Measurements from ENCODE around the gene RNASEL. TPM values are rescaled to one million over a fixed set of nuclear protein-coding genes. Genes with fewer than 3 reads are reported as not detected.

RNASEL gene
- total and polyA plus RNA-seq, 9 of the 15 experiments (the other 6 are each of a cell fraction or from before 2014, with no cell fraction given) = 4.3 to 11.1 (median 7.2) TPM

GRCh38 chr1:182635871-182636270, 46.8 kb upstream of the RNASEL start:
- ATAC-seq (no peak), DNase-seq (ENCODE audit: extremely low read depth in 1 of 4, low spot score in 3 of 4) (no peak), FAIRE-seq (no peak)
- Histone ChIP-seq H3K9ac (ENCODE audit: insufficient read depth in 1 of 2, low read depth in 2 of 2, low read length in 2 of 2) (no peak overlapping the region), H2AFZ (ENCODE audit: low read depth, low read length) (no peak overlapping the region), H3K27me3 (ENCODE audit: control insufficient read depth in 2 of 2, insufficient read depth in 2 of 2, low read length in 2 of 2) (peaks cover 38 to 53% of the 10 kb centered on the region in 2 experiments; a peak in 4 of 5 replicates), H3K4me1 (replicated peaks in 1 of 2; ENCODE audit: control insufficient read depth in 2 of 2, insufficient read depth in 2 of 2, low read length in 2 of 2) (no peaks in the 10 kb centered on the region; a peak in 1 of 5 replicates), H3K9me1 (ENCODE audit: control insufficient read depth, insufficient read depth, low read length) (no peaks in the 10 kb centered on the region), H3K4me2 (ENCODE audit: insufficient read depth, low read length) (no peak overlapping the region), H3K9me3 (replicated peaks; ENCODE audit: control insufficient read depth, insufficient read depth, low read depth, low read length) (no peaks in the 10 kb centered on the region), H3K36me3 (ENCODE audit: control insufficient read depth, insufficient read depth, low read length) (no peaks in the 10 kb centered on the region), H3K79me2 (ENCODE audit: control insufficient read depth, insufficient read depth, low read length) (no peaks in the 10 kb centered on the region), H3K27ac (ENCODE audit: extremely low read depth, low read depth, low read length) (no peak overlapping the region), H3K4me3 (no peak overlapping the region), H4K20me1 (replicated peaks; ENCODE audit: control insufficient read depth, insufficient read depth, low read length) (0 out of 2 replicates have a peak, but pooled peaks cover 3% of the 10 kb centered on the region)
- TF ChIP-seq MEF2A (IDR thresholded peaks at IDR 0.05; ENCODE audit: control insufficient read depth, low read depth, low read length) (no peak), ZKSCAN8 (CRISPR knock-in tag; IDR thresholded peaks at IDR 0.05) (no peak)
- ChIA-PET POLR2A (interaction anchor here (0.5 to 0.6 kb wide), 2 partner anchors 14 to 25 kb away, joined by 3 read pairs; no protein-coding TSS in a partner anchor), CTCF (ENCODE audit: low intra/inter-chr PET ratio) (no interaction called here)
- in situ Hi-C loops (cut with MboI) = no loop called here
- BruUV-seq (replicated peaks) = no TSS peak
- 0% methylated on average over 2 of the region's 2 CpGs for WGBS (ENCODE audit: insufficient coverage, low coverage, missing lambda C conversion rate)
- intact Hi-C loops (cut with micrococcal nuclease) = no loop called here

GRCh38 chr1:182634306-182635072, 45.4 kb upstream of the RNASEL start:
- POLR2A ChIA-PET = interaction anchor here (0.9 to 1.0 kb wide), 2 partner anchors 32 to 52 kb away, joined by 3 to 4 read pairs; no protein-coding TSS in a partner anchor
- peak; percentile 33; the same call in 2 of the 3 replicates for ATAC-seq
- no peak for DNase-seq (ENCODE audit: extremely low read depth in 1 of 4, low spot score in 3 of 4)
- TF ChIP-seq ZKSCAN8 (CRISPR knock-in tag; IDR thresholded peaks at IDR 0.05) (no peak), MAZ (CRISPR knock-in tag; conservative IDR thresholded peaks at IDR 0.05 in 1 of 2, IDR thresholded peaks at IDR 0.05 in 1 of 2) (no peak), ZBTB2 (IDR thresholded peaks at IDR 0.05) (no peak), ZFPM2 (CRISPR knock-in tag; IDR thresholded peaks at IDR 0.05) (no peak), NFXL1 (CRISPR knock-in tag; IDR thresholded peaks at IDR 0.05) (no peak), ZNF699 (CRISPR knock-in tag; IDR thresholded peaks at IDR 0.05; ENCODE audit: insufficient replicate concordance) (no peak)
- peaks cover 40 to 44% of the 10 kb centered on the region in 2 experiments; a peak in 4 of 5 replicates for H3K27me3 ChIP-seq (ENCODE audit: control insufficient read depth in 2 of 2, insufficient read depth in 2 of 2, low read length in 2 of 2)
- H3K4me3 ChIP-seq = no peak overlapping the region
- CTCF ChIA-PET (ENCODE audit: low intra/inter-chr PET ratio) = no interaction called here
- intact Hi-C loops (cut with micrococcal nuclease) (no loop called here), in situ Hi-C loops (cut with MboI) (no loop called here)
- H3K9ac ChIP-seq (ENCODE audit: insufficient read depth in 1 of 2, low read depth in 2 of 2, low read length in 2 of 2) = no peak overlapping the region
- no peaks in the 10 kb centered on the region for H3K36me3 ChIP-seq (ENCODE audit: control insufficient read depth, insufficient read depth, low read length)
- no peaks in the 10 kb centered on the region for H3K79me2 ChIP-seq (ENCODE audit: control insufficient read depth, insufficient read depth, low read length)
- no peak overlapping the region for H3K27ac ChIP-seq (ENCODE audit: extremely low read depth, low read depth, low read length)
- BruUV-seq (replicated peaks) = no TSS peak
- H3K4me1 ChIP-seq (replicated peaks in 1 of 2; ENCODE audit: control insufficient read depth in 2 of 2, insufficient read depth in 2 of 2, low read length in 2 of 2) = no peaks in the 10 kb centered on the region; a peak in 1 of 5 replicates
- H2AFZ ChIP-seq (ENCODE audit: low read depth, low read length) = no peak overlapping the region
- WGBS (ENCODE audit: insufficient coverage, low coverage, missing lambda C conversion rate) = 2% methylated on average over 9 of the region's 9 CpGs
- no peaks in the 10 kb centered on the region for H3K9me3 ChIP-seq (replicated peaks; ENCODE audit: control insufficient read depth, insufficient read depth, low read depth, low read length)
- no peak for FAIRE-seq
- H4K20me1 ChIP-seq (replicated peaks; ENCODE audit: control insufficient read depth, insufficient read depth, low read length) = no peaks in the 10 kb centered on the region
- H3K9me1 ChIP-seq (ENCODE audit: control insufficient read depth, insufficient read depth, low read length) = no peaks in the 10 kb centered on the region
- H3K4me2 ChIP-seq (ENCODE audit: insufficient read depth, low read length) = no peak overlapping the region

All from K562 (cell line).